Measurements from ENCODE around the gene PRR33.
A peak's percentile ranks its signal among the peaks of the same experiment; 100 is the strongest.

PRR33 gene

DNA sequence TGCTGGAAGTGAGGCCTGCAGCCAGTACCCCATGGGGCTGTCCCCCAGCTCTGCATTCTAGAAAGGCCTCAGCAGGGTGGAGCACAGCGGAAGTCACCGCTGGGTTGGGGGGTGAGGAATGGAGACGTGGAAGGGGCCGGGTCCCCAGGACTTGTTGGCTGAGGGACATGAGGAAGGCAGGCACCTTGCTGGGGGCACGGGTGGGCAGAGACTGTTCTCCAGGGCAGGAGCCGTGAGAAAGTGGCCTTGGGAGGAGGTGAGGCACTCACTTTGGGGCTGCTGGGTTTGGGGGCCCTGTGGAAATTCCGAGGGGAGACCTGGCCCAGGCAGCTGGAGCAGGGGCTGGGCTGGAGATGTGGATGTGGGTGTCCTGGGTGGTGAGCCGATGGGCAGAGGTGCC lies 47.9 kb downstream of the PRR33 start:
- H3K36me3 ChIP-seq (ENCODE audit: low read depth): no peaks in the 10 kb centered on the region
- TF ChIP-seq, protein P1, sequence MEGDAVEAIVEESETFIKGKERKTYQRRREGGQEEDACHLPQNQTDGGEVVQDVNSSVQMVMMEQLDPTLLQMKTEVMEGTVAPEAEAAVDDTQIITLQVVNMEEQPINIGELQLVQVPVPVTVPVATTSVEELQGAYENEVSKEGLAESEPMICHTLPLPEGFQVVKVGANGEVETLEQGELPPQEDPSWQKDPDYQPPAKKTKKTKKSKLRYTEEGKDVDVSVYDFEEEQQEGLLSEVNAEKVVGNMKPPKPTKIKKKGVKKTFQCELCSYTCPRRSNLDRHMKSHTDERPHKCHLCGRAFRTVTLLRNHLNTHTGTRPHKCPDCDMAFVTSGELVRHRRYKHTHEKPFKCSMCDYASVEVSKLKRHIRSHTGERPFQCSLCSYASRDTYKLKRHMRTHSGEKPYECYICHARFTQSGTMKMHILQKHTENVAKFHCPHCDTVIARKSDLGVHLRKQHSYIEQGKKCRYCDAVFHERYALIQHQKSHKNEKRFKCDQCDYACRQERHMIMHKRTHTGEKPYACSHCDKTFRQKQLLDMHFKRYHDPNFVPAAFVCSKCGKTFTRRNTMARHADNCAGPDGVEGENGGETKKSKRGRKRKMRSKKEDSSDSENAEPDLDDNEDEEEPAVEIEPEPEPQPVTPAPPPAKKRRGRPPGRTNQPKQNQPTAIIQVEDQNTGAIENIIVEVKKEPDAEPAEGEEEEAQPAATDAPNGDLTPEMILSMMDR (IDR thresholded peaks at IDR 0.05; ENCODE audit: poor library complexity, severe bottlenecking): no peak
- peak overlapping the region; percentile 44 for H3K27ac ChIP-seq (ENCODE audit: poor library complexity, severe bottlenecking)
- H3K4me1 ChIP-seq (ENCODE audit: insufficient read depth, poor library complexity, severe bottlenecking): peaks cover 12% of the 10 kb centered on the region
- no peak overlapping the region for H3K4me3 ChIP-seq (ENCODE audit: severe bottlenecking)
- ATAC-seq (ENCODE audit: low read depth) (no peak), DNase-seq (ENCODE audit: low spot score) (no peak)
- H3K27me3 ChIP-seq (ENCODE audit: insufficient read depth, poor library complexity, severe bottlenecking): no peaks in the 10 kb centered on the region
- no peaks in the 10 kb centered on the region for H3K9me3 ChIP-seq (ENCODE audit: severe bottlenecking)

DNA sequence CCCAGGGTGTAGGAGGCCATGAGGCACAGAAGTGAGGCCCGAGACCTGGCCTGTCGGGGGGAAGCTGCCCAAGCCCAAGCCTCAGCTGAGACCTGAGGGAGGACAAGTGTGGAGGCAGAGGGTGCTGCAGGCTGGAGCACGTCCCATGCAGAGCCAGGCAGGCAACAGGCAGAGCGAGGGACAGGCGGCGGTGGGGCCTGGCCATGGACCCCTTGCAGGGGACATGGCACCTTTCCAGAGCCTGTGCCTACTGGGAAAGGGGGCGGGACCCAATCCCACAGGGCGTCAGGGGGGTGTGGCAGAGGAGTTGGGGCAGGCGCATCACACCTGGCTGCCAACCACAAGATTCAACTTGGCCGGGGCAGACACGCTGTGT lies 48.6 kb downstream of the PRR33 start:
- H3K27me3 ChIP-seq (ENCODE audit: insufficient read depth, poor library complexity, severe bottlenecking): no peaks in the 10 kb centered on the region
- peaks cover 12% of the 10 kb centered on the region for H3K4me1 ChIP-seq (ENCODE audit: insufficient read depth, poor library complexity, severe bottlenecking)
- DNase-seq (ENCODE audit: low spot score) (no peak), ATAC-seq (ENCODE audit: low read depth) (no peak)
- peak overlapping the region; percentile 44 for H3K27ac ChIP-seq (ENCODE audit: poor library complexity, severe bottlenecking)
- TF ChIP-seq, protein P1 (IDR thresholded peaks at IDR 0.05; ENCODE audit: poor library complexity, severe bottlenecking): no peak
- no peak overlapping the region for H3K4me3 ChIP-seq (ENCODE audit: severe bottlenecking)
- H3K9me3 ChIP-seq (ENCODE audit: severe bottlenecking): no peaks in the 10 kb centered on the region
- H3K36me3 ChIP-seq (ENCODE audit: low read depth): no peaks in the 10 kb centered on the region

DNA sequence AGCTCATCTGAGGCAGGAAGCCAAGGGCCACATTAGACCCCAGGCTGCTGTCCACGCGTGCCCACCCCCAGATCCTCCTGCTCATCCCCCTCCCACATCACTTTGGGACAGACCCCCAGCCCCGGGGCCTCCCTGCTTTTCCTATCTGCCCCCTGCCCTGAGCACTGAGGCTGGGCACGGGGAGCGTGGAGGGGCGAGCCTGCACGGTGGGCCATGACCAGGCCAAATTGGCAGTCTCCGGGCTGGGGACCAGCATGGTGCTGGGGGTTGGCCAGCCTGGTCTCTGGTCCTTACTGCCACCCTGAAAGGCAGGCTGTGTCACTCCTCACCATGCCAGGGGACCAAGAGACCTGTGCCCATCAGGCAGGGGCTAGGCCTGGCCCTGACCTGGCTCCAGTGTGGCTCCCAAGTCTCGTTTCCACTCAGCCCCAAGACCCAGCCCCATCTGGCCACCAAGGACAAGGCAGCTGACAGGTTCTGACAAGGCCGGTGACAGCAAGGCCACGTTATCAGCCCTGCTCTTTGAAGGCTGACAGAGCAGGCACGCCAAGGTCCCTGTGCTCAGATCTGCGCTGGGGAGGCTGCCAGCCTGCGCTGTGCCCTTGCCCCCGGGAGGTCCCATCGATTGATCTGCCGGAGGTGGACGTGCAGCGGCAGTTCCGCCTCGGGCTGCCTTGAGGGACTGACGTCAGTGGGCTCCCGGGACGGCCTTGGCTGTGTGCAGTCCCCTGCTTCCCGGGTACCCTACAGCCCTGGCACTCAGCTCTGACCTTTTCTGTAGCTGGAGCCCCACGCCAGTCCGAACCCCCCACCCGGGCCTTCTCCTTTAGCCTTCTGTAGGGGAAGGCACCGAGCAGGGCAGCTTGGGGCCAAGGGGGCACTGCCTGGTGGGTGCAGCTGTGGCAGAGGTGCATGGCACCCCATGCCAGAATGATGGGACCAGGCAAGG lies 49.3 kb downstream of the PRR33 start:
- no peaks in the 10 kb centered on the region for H3K27me3 ChIP-seq (ENCODE audit: insufficient read depth, poor library complexity, severe bottlenecking)
- no peak overlapping the region for H3K4me3 ChIP-seq (ENCODE audit: severe bottlenecking)
- no peak overlapping the region for H3K27ac ChIP-seq (ENCODE audit: poor library complexity, severe bottlenecking)
- TF ChIP-seq, protein P1 (IDR thresholded peaks at IDR 0.05; ENCODE audit: poor library complexity, severe bottlenecking): no peak
- DNase-seq (ENCODE audit: low spot score) (no peak), ATAC-seq (ENCODE audit: low read depth) (no peak)
- H3K4me1 ChIP-seq (ENCODE audit: insufficient read depth, poor library complexity, severe bottlenecking): peaks cover 12% of the 10 kb centered on the region
- H3K9me3 ChIP-seq (ENCODE audit: severe bottlenecking): no peaks in the 10 kb centered on the region
- H3K36me3 ChIP-seq (ENCODE audit: low read depth): no peaks in the 10 kb centered on the region

DNA sequence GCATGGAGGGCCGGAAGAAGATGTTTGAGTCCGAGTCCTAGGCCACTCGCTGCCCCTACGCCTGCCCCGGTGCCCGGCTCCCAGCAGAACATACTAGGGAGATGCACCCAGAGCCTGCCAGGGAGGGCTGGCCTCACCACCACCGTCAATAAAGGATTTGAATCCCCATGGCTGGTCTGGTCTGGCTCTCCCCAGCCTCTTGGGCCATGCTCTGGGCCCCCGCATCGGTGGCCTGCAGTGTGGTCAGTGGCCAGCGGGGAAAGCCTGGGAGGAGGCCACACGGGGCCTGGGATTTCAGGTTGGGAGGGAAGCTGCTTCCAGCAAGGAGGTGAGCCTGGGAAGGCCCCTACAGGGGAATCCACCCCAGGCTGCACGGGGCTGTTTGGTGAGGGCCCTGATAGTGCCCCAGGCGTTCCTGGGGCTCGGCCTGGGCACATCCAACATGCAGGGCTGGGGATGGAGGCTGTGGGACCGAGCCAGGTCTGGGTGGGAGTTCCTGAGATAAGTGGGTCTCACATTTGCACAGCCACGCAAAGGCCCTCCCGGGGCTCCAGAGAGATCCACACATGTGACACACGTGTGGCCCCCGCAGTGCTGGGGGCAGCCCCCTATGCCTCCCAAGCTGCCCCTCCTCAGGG lies 50.1 kb downstream of the PRR33 start:
- H3K27me3 ChIP-seq (ENCODE audit: insufficient read depth, poor library complexity, severe bottlenecking): no peaks in the 10 kb centered on the region
- DNase-seq (ENCODE audit: low spot score): no peak
- no peak overlapping the region for H3K4me3 ChIP-seq (ENCODE audit: severe bottlenecking)
- TF ChIP-seq, protein P1 (IDR thresholded peaks at IDR 0.05; ENCODE audit: poor library complexity, severe bottlenecking): no peak
- no peaks in the 10 kb centered on the region for H3K36me3 ChIP-seq (ENCODE audit: low read depth)
- H3K9me3 ChIP-seq (ENCODE audit: severe bottlenecking): no peaks in the 10 kb centered on the region
- no peak overlapping the region for H3K27ac ChIP-seq (ENCODE audit: poor library complexity, severe bottlenecking)
- peaks cover 12% of the 10 kb centered on the region for H3K4me1 ChIP-seq (ENCODE audit: insufficient read depth, poor library complexity, severe bottlenecking)
- no peak for ATAC-seq (ENCODE audit: low read depth)
